Endothelial cell of umbilical vein (primary cell): ENCODE data around the gene NGEF. TPM values are rescaled to one million over a fixed set of nuclear protein-coding genes. Genes with fewer than 3 reads are reported as not detected.

ENCODE experiments used
- BruUV-seq: library from RNA; stranded (reverse); fragments of 400-500 nt; replicated peaks from 2 replicates; lab custom pipeline; 2021; lab: Mats Ljungman, UMichigan
- CTCF ChIA-PET: fragments of 300-600, 350-600 bp; sonication (Branson Sonifier 250); formaldehyde crosslinking; loops from one replicate; lab custom pipeline; 2021; ENCODE audit warnings: antibody characterized with exemption, inconsistent platforms; lab: Charles Lee
- POLR2A ChIA-PET: fragments of 300-600, 350-600 bp; sonication (Branson Sonifier 250); formaldehyde crosslinking; loops from one replicate; lab custom pipeline; 2021; ENCODE audit warnings: antibody characterized with exemption, inconsistent platforms; lab: Charles Lee
- DNase-seq: peaks from one replicate; pipeline ENCODE4 v3.0.0-alpha.2; 2011; ENCODE audit warnings: low read depth, low spot score
- FAIRE-seq: peaks from 2 replicates; lab custom pipeline; 2011; peaks lifted over from hg19 to GRCh38; lab: Jason Lieb, UNC
- H2AFZ ChIP-seq: 2 replicates; pipeline ENCODE4 v1.6.0; 2012; ENCODE audit warnings: low read depth, low read length, control low read depth, inconsistent platforms
- H3K27ac ChIP-seq: 2 replicates; pipeline ENCODE4 v1.5.1; 2011; ENCODE audit warnings: low read depth, mild to moderate bottlenecking, control low read depth, low read length, moderate library complexity; ENCODE audit not compliant: insufficient read depth
- H3K27me3 ChIP-seq, 2 experiments: 2 replicates each; pipeline versions ENCODE4 v1.6.0 to v1.6.1; 2011; ENCODE audit warnings: low read length in 2 of 2, mixed read lengths in 1 of 2; ENCODE audit not compliant: control insufficient read depth in 2 of 2, insufficient read depth in 2 of 2
- H3K36me3 ChIP-seq, 2 experiments: 2 replicates in 1 of 2; 3 replicates in 1 of 2; pipeline ENCODE4 v1.5.1; 2011; ENCODE audit warnings: low read length in 2 of 2, mild to moderate bottlenecking in 1 of 2, moderate library complexity in 1 of 2; ENCODE audit not compliant: control insufficient read depth in 2 of 2, insufficient read depth in 2 of 2; ENCODE audit errors: extremely low read depth in 1 of 2
- H3K4me1 ChIP-seq: 3 replicates; pipeline ENCODE4 v1.5.1; 2011; ENCODE audit warnings: mild to moderate bottlenecking, low read length; ENCODE audit not compliant: control insufficient read depth, insufficient read depth; ENCODE audit errors: extremely low read depth
- H3K4me2 ChIP-seq: 2 replicates; pipeline ENCODE4 v1.6.1; 2011; ENCODE audit warnings: low read length, control low read depth, mixed read lengths; ENCODE audit not compliant: insufficient read depth
- H3K4me3 ChIP-seq, 3 experiments: fragments of 200-600 bp in 1 of 3; sonication (generic), shearing (Covaris generic) in 1 of 3; replicated peaks in 1 of 3; 2 replicates each; pipeline ENCODE4 v1.5.1; 2011 to 2016; ENCODE audit warnings: control low read depth in 3 of 3, low read length in 3 of 3, mild to moderate bottlenecking in 2 of 3, inconsistent platforms in 1 of 3, low read depth in 1 of 3, moderate library complexity in 1 of 3; ENCODE audit not compliant: insufficient read depth in 1 of 3
- H3K79me2 ChIP-seq: 2 replicates; pipeline ENCODE4 v1.6.0; 2012; ENCODE audit warnings: low read length, inconsistent platforms; ENCODE audit not compliant: control insufficient read depth, insufficient read depth
- H3K9ac ChIP-seq: replicated peaks from 2 replicates; pipeline ENCODE3; 2011; ENCODE audit warnings: low read length, control low read depth; ENCODE audit not compliant: insufficient read depth; ENCODE audit errors: extremely low read depth
- H3K9me1 ChIP-seq: replicated peaks from 3 replicates; pipeline ENCODE4 v1.6.0; 2011; ENCODE audit warnings: mild to moderate bottlenecking, low read length; ENCODE audit not compliant: control insufficient read depth, insufficient read depth; ENCODE audit errors: extremely low read depth
- H3K9me3 ChIP-seq: replicated peaks from 2 replicates; pipeline ENCODE4 v1.5.1; 2012; ENCODE audit warnings: low read length, inconsistent platforms; ENCODE audit not compliant: control insufficient read depth, insufficient read depth
- H4K20me1 ChIP-seq: replicated peaks from 2 replicates; pipeline ENCODE3; 2011; ENCODE audit warnings: mild to moderate bottlenecking, low read length; ENCODE audit not compliant: control insufficient read depth, insufficient read depth; ENCODE audit errors: extremely low read depth
- CTCF ChIP-seq, 2 donors: IDR thresholded peaks; 1 replicate in 1 of 2; 2 replicates in 1 of 2; pipeline ENCODE4 v1.5.1; 2011; ENCODE audit warnings: low read length in 2 of 2, mild to moderate bottlenecking in 2 of 2, moderate library complexity in 2 of 2, control low read depth in 1 of 2, inconsistent platforms in 1 of 2, low read depth in 1 of 2; ENCODE audit not compliant: insufficient read depth in 1 of 2; ENCODE audit errors: extremely low read depth in 1 of 2
- EZH2 ChIP-seq: IDR thresholded peaks from 2 replicates; pipeline ENCODE4 v1.6.1; 2012; ENCODE audit warnings: borderline replicate concordance, low read depth, mild to moderate bottlenecking, moderate library complexity, low read length, inconsistent platforms; ENCODE audit not compliant: severe bottlenecking
- FOS ChIP-seq: IDR thresholded peaks from 2 replicates; pipeline ENCODE4 v1.6.1; 2011; ENCODE audit warnings: mild to moderate bottlenecking, low read length, moderate library complexity, borderline replicate concordance; ENCODE audit not compliant: insufficient read depth
- GATA2 ChIP-seq: IDR thresholded peaks from 2 replicates; pipeline ENCODE4 v1.7.0; 2011; ENCODE audit warnings: low read depth, mild to moderate bottlenecking, moderate library complexity, mixed read lengths, low read length; ENCODE audit not compliant: insufficient read length, insufficient read depth
- JUN ChIP-seq: IDR thresholded peaks from 2 replicates; pipeline ENCODE4 v1.6.1; 2011; ENCODE audit warnings: borderline replicate concordance, low read depth; ENCODE audit not compliant: insufficient read length, insufficient read depth
- MYC ChIP-seq: IDR thresholded peaks from one replicate; pipeline ENCODE4 v1.6.1; 2011; ENCODE audit warnings: mild to moderate bottlenecking, low read depth, low read length
- POLR2A ChIP-seq: IDR thresholded peaks from 2 replicates; pipeline ENCODE4 v1.6.1; 2012; ENCODE audit warnings: low read depth, mild to moderate bottlenecking, control low read depth, low read length
- POLR2AphosphoS5 ChIP-seq: IDR thresholded peaks from 2 replicates; pipeline ENCODE4 v1.6.1; 2012; ENCODE audit warnings: low read depth, mild to moderate bottlenecking, control low read depth, low read length, moderate library complexity; ENCODE audit not compliant: insufficient read depth
- dilution Hi-C: fragments of 300-500 bp; cut with MboI; formaldehyde crosslinking; loops from one replicate; pipeline ENCODE4 v1.15.0; 2019; ENCODE audit warnings: low sequenced_read_pairs; ENCODE audit not compliant: extremely low pct_ligation_motif_present
- intact Hi-C: fragments of 100-400 bp; cut with micrococcal nuclease; formaldehyde crosslinking; loops from one replicate; pipeline ENCODE4 v1.10.0; 2022
- polyA plus RNA-seq, 4 experiments: library from polyadenylated mRNA; depleted of rRNA in 3 of 4; stranded (reverse) in 3 of 4; unstranded in 1 of 4; fragments of >200 nt; gene quantifications; 2 replicates each; pipeline versions ENCODE4 v1.2.1 to v1.2.3, GENCODE V29; 2011 to 2012; ENCODE audit warnings: missing spikeins in 1 of 4
- total RNA-seq: library from RNA; stranded (reverse); gene quantifications from 2 replicates; pipeline ENCODE4 v1.2.3, GENCODE V29; 2021
- TF ChIP-seq, protein P1 (sequence below): IDR thresholded peaks from 2 replicates; pipeline ENCODE4 v1.6.1; 2011; ENCODE audit not compliant: insufficient read depth, insufficient read length

Gene NGEF
- total and polyA plus RNA-seq, 2 donors (not counting 3 experiments of a cell fraction or from before 2014, with no cell fraction given): 0.22 to 0.41 TPM

DNA sequence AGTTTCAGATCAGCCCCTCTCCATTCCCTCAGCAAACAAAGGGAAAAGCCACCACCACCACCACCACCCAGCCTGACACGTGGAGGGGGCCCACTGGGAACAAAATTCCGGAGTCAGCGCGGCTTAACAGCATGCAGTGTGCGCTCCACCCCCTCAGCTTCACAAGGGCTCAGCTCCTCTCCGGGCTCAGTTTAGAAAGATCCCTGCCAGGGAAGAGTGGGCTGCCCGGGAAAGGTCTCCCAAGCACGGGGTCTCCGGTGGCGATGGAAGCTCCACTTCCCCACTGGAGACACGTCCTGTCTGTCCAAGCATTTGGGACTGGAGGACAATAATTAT lies 87.3 kb downstream of the NGEF start:
- H2AFZ ChIP-seq: no peak overlapping the region

More for the DNA sequence above, 87.3 kb downstream of the NGEF start:
- peaks cover 32 to 46% of the 10 kb centered on the region in 2 experiments for H3K27me3 ChIP-seq
- no peaks in the 10 kb centered on the region for H3K9me3 ChIP-seq
- H3K36me3 ChIP-seq: no peaks in the 10 kb centered on the region
- no peaks in the 10 kb centered on the region for H4K20me1 ChIP-seq
- H3K27ac ChIP-seq: no peak overlapping the region
- no peak for DNase-seq
- no peak for TF ChIP-seq MYC
- no peak for TF ChIP-seq CTCF (IDR thresholded peaks at IDR 0.05; ENCODE audit: extremely low read depth in 1 of 2, insufficient read depth in 1 of 2, low read depth in 1 of 2, low read length in 2 of 2)
- TF ChIP-seq JUN: no peak
- TF ChIP-seq POLR2A: no peak
- TF ChIP-seq POLR2AphosphoS5: no peak
- TF ChIP-seq GATA2: no peak
- no peak for TF ChIP-seq FOS
- no peak for TF ChIP-seq EZH2
- TF ChIP-seq, protein P1, sequence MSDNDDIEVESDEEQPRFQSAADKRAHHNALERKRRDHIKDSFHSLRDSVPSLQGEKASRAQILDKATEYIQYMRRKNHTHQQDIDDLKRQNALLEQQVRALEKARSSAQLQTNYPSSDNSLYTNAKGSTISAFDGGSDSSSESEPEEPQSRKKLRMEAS: no peak
- no peak for FAIRE-seq
- ChIA-PET CTCF (no interaction called here), POLR2A (no interaction called here)
- H3K4me1 ChIP-seq: peaks cover 3% of the 10 kb centered on the region
- H3K79me2 ChIP-seq: no peaks in the 10 kb centered on the region
- no TSS peak for BruUV-seq
- no peak overlapping the region for H3K9ac ChIP-seq
- intact Hi-C loops (no loop called here), dilution Hi-C loops (no loop called here)
- no peak overlapping the region for H3K4me2 ChIP-seq
- no peaks in the 10 kb centered on the region for H3K9me1 ChIP-seq
- no peak overlapping the region for H3K4me3 ChIP-seq
